A549 (cell line): ENCODE results near the gene TCF3. TPM values are rescaled to one million over a fixed set of nuclear protein-coding genes. Genes with fewer than 3 reads are reported as not detected.
A peak's percentile ranks its signal among the peaks of the same experiment; 100 is the strongest.

ENCODE experiments used
- ATAC-seq, 2 experiments: fragments of 200-7000 bp in 1 of 2; fragments of >200 bp in 1 of 2; cut with Nextera tagmentation in 1 of 2; cut with Tn5 transposase in 1 of 2; 3 replicates each; pipeline versions ENCODE4 v1.8.0 to v1.9.1; 2018 to 2020; ENCODE audit warnings: mild to moderate bottlenecking in 1 of 2, moderate library complexity in 1 of 2
- CTCF ChIA-PET: fragments of 300-600 bp; sonication (Branson Sonifier 250); formaldehyde crosslinking; extraction: SDS; loops from one replicate; lab custom pipeline; 2021; ENCODE audit warnings: antibody characterized with exemption, inconsistent platforms; lab: Yijun Ruan, JAX
- POLR2A ChIA-PET: fragments of 350-600 bp; formaldehyde crosslinking; extraction: SDS; loops from one replicate; lab custom pipeline; 2021; ENCODE audit warnings: antibody characterized with exemption, inconsistent platforms; lab: Yijun Ruan, JAX
- DNase-seq, 2 experiments: peaks; one replicate each; pipeline versions ENCODE4 v3.0.0 to v3.0.0-alpha.2; 2011 to 2016; ENCODE audit warnings: low read depth in 1 of 2, low spot score in 1 of 2
- FAIRE-seq: peaks from 2 replicates; lab custom pipeline; 2011; peaks lifted over from hg19 to GRCh38; lab: Jason Lieb, UNC
- H3K27ac ChIP-seq, 2 experiments: fragments of >200 bp; sonication (Bioruptor Twin); formaldehyde crosslinking; 3 replicates each; pipeline ENCODE4 v1.5.1; 2016 to 2017
- H3K4me1 ChIP-seq: fragments of >200 bp; sonication (Bioruptor Twin); formaldehyde crosslinking; 3 replicates; pipeline ENCODE4 v1.6.1; 2016
- H3K4me2 ChIP-seq: fragments of >200 bp; sonication (Bioruptor Twin); formaldehyde crosslinking; 3 replicates; pipeline ENCODE4 v1.6.1; 2016
- H3K4me3 ChIP-seq: fragments of >200 bp; sonication (Bioruptor Twin); formaldehyde crosslinking; 3 replicates; pipeline ENCODE4 v1.5.1; 2016
- H3K9me3 ChIP-seq: fragments of >200 bp; sonication (Bioruptor Twin); formaldehyde crosslinking; 3 replicates; pipeline ENCODE4 v1.6.1; 2016
- CBX2 ChIP-seq: fragments of 200-600 bp; sonication (generic); IDR thresholded peaks from 2 replicates; pipeline ENCODE4 v1.6.1; 2016; ENCODE audit warnings: low read depth, mild to moderate bottlenecking, borderline replicate concordance
- CEBPB ChIP-seq, 2 experiments: fragments of >200 bp in 1 of 2; sonication (Bioruptor Twin) in 1 of 2; formaldehyde crosslinking in 1 of 2; IDR thresholded peaks; 2 replicates each; pipeline ENCODE4 v1.6.1; 2012 to 2016
- EHMT2 ChIP-seq: fragments of 200-600 bp; sonication (generic); IDR thresholded peaks from 2 replicates; pipeline ENCODE4 v1.6.1; 2016; ENCODE audit warnings: antibody characterized with exemption, low read depth, mild to moderate bottlenecking, moderate library complexity
- FOXS1 ChIP-seq: fragments of 250-450 bp; sonication (Bioruptor Pico); IDR thresholded peaks from 2 replicates; pipeline ENCODE4 v1.5.0; 2020; ENCODE audit warnings: mild to moderate bottlenecking, moderate library complexity
- HDAC2 ChIP-seq: fragments of 200-600 bp; sonication (generic); IDR thresholded peaks from 2 replicates; pipeline ENCODE4 v1.6.1; 2016
- HEYL ChIP-seq: fragments of 250-450 bp; sonication (Bioruptor Pico); IDR thresholded peaks from 2 replicates; pipeline ENCODE4 v1.8.0; 2021; ENCODE audit warnings: mild to moderate bottlenecking, moderate library complexity
- HMGXB4 ChIP-seq: fragments of 250-450 bp; sonication (Bioruptor Pico); IDR thresholded peaks from 2 replicates; pipeline ENCODE4 v1.5.0; 2021; ENCODE audit warnings: mild to moderate bottlenecking, moderate library complexity, borderline replicate concordance
- HOXA7 ChIP-seq: fragments of 250-450 bp; sonication (Bioruptor Pico); IDR thresholded peaks from 2 replicates; pipeline ENCODE4 v1.5.0; 2020; ENCODE audit warnings: mild to moderate bottlenecking, moderate library complexity
- HOXB13 ChIP-seq: fragments of 250-450 bp; sonication (Bioruptor Pico); IDR thresholded peaks from 2 replicates; pipeline ENCODE4 v1.5.0; 2020; ENCODE audit warnings: low read depth, mild to moderate bottlenecking, moderate library complexity
- JUNB ChIP-seq: fragments of >200 bp; sonication (Bioruptor Twin); formaldehyde crosslinking; IDR thresholded peaks from 2 replicates; pipeline ENCODE4 v1.6.1; 2016
- KDM1A ChIP-seq: fragments of 200-600 bp; sonication (generic); IDR thresholded peaks from 2 replicates; pipeline ENCODE4 v1.6.1; 2016; ENCODE audit warnings: low read depth, mild to moderate bottlenecking
- MAFK ChIP-seq: fragments of 450-650 bp; IDR thresholded peaks from 2 replicates; pipeline ENCODE4 v1.6.1; 2014; ENCODE audit not compliant: partially characterized antibody
- MAX ChIP-seq: IDR thresholded peaks from 2 replicates; pipeline ENCODE4 v1.6.1; 2012
- MAZ ChIP-seq: fragments of 150-350 bp; IDR thresholded peaks from 2 replicates; pipeline ENCODE4 v1.6.1; 2014; ENCODE audit warnings: antibody characterized with exemption, low read depth, low read length, borderline replicate concordance
- NFE2L2 ChIP-seq: fragments of 150-350 bp; conservative IDR thresholded peaks from 2 replicates; pipeline ENCODE4 v1.6.1; 2014; ENCODE audit warnings: low read length
- NR3C1 ChIP-seq: fragments of >200 bp; sonication (Bioruptor Twin); formaldehyde crosslinking; IDR thresholded peaks from 3 replicates; pipeline ENCODE4 v1.6.1; 2017
- POLR2AphosphoS2 ChIP-seq: conservative IDR thresholded peaks from 2 replicates; pipeline ENCODE4 v1.6.1; 2012; ENCODE audit warnings: low read length, improper control_type of control experiment, inconsistent platforms
- SREBF2 ChIP-seq: fragments of 450-650 bp; IDR thresholded peaks from 2 replicates; pipeline ENCODE4 v1.6.1; 2014; ENCODE audit warnings: mild to moderate bottlenecking, moderate library complexity
- TFCP2L1 ChIP-seq: fragments of 250-450 bp; sonication (Bioruptor Pico); IDR thresholded peaks from 2 replicates; pipeline ENCODE4 v1.5.0; 2021; ENCODE audit warnings: mild to moderate bottlenecking
- TP53 ChIP-seq: fragments of 250-450 bp; sonication (Bioruptor Pico); IDR thresholded peaks from 2 replicates; pipeline ENCODE4 v1.5.0; 2021; ENCODE audit warnings: mild to moderate bottlenecking, moderate library complexity
- ZC3H11A ChIP-seq: fragments of 450-650 bp; IDR thresholded peaks from 2 replicates; pipeline ENCODE4 v1.6.1; 2014; ENCODE audit warnings: antibody characterized with exemption, mild to moderate bottlenecking
- ZSCAN20 ChIP-seq: fragments of 250-450 bp; sonication (Bioruptor Pico); IDR thresholded peaks from 2 replicates; pipeline ENCODE4 v1.8.0; 2022; ENCODE audit warnings: mild to moderate bottlenecking, moderate library complexity
- WGBS: methylation state at CpG from one replicate; pipeline ENCODE4 v1.1.6; 2017; ENCODE audit errors: missing lambda C conversion rate; 5-methylcytosine and 5-hydroxymethylcytosine counted together
- polyA plus RNA-seq, 4 experiments: library from polyadenylated mRNA; depleted of rRNA in 3 of 4; stranded (reverse); fragments of >200 nt; fragmentation: RNase III in 1 of 4; extraction: RNeasy Plus Mini Kit Qiagen cat#74134 plus additional on column Dnase treatment in 1 of 4; gene quantifications; 2 replicates in 3 of 4; 3 replicates in 1 of 4; pipeline ENCODE4 v1.2.3, GENCODE V29; 2011 to 2017
- TF ChIP-seq, protein P1 (sequence below): fragments of >200 bp; sonication (Bioruptor Twin); formaldehyde crosslinking; IDR thresholded peaks from 2 replicates; pipeline ENCODE4 v1.6.1; 2016
- TF ChIP-seq, protein P2 (sequence below): fragments of 250-450 bp; sonication (Bioruptor Pico); IDR thresholded peaks from 2 replicates; pipeline ENCODE4 v1.5.0; 2020; ENCODE audit warnings: low read depth, mild to moderate bottlenecking, moderate library complexity
- TF ChIP-seq, protein P3 (sequence below): fragments of 150-350 bp; IDR thresholded peaks from 2 replicates; pipeline ENCODE4 v1.6.1; 2014; ENCODE audit warnings: low read depth, mild to moderate bottlenecking, low read length

TCF3 gene
- polyA plus RNA-seq, 2 of the 4 experiments (the other 2 are of a cell fraction): 25.6 to 52.6 TPM

- H3K4me1 ChIP-seq: peaks cover 14% of the 10 kb centered on the region
- H3K27ac ChIP-seq: peak overlapping the region; percentile 36 to 41; a peak in 3 of 6 replicates
- DNase-seq: peak; percentile 14 to 22
- WGBS: 87% methylated on average over 11 of the region's 26 CpGs
- peak; percentile 40 to 50; a peak in 3 of 6 replicates for ATAC-seq
- peaks cover 4% of the 10 kb centered on the region; the same call in 1 of the 3 replicates for H3K9me3 ChIP-seq
- ChIA-PET POLR2A (interaction anchor here (0.6 kb wide), 1 partner anchor 326 kb away, joined by 3 read pairs; no protein-coding TSS in a partner anchor), CTCF (no interaction called here)
- H3K4me2 ChIP-seq: peak overlapping the region; percentile 40; the same call in 2 of the 3 replicates
- H3K4me3 ChIP-seq: no peak overlapping the region
- FAIRE-seq: no peak
- TF ChIP-seq, protein P1, sequence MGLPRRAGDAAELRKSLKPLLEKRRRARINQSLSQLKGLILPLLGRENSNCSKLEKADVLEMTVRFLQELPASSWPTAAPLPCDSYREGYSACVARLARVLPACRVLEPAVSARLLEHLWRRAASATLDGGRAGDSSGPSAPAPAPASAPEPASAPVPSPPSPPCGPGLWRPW: no peak
- TF ChIP-seq ZC3H11A: no peak
Measured at GRCh38 chr19:1632462-1633268, 19.8 kb downstream of the TCF3 start.

- WGBS: 94% methylated on average over 21 of the region's 31 CpGs
- POLR2A ChIA-PET: no interaction called here
Measured at GRCh38 chr19:1631557-1632100, 20.8 kb downstream of the TCF3 start.

DNA sequence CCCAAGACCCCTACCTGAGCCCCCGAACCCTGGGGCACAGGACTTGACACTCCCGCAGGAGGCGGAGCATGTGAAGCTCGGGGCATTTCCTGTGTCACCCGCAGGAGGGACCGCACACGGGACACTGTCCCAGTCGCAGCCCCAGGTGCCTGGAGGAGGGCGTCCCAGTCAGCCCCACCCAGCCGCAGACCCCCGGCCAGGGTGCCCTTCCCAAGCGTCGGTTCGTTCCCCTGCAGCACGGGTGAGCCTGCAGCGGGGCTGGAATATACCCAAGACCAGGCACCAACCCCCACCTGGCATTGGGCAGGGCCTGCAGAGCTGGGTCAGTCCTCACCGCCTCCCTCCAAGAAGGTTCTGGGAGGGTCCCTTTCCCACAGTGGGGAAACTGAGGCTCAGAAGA, 21.6 kb downstream of the TCF3 start:
- DNase-seq: no peak
- CTCF ChIA-PET: interaction anchor here (1.4 kb wide), 1 partner anchor 164 kb away, joined by 4 read pairs; no protein-coding TSS in a partner anchor
- peaks cover 4% of the 10 kb centered on the region; the same call in 1 of the 3 replicates for H3K9me3 ChIP-seq
- no peak overlapping the region for H3K4me3 ChIP-seq
- no peak for ATAC-seq
- POLR2A ChIA-PET: no interaction called here
- H3K4me1 ChIP-seq: peaks cover 14% of the 10 kb centered on the region
- H3K27ac ChIP-seq: no peak overlapping the region
- H3K4me2 ChIP-seq: no peak overlapping the region
- no peak for FAIRE-seq
- no CpG with 5 or more reads among the region's 17 CpGs for WGBS
- TF ChIP-seq CBX2 (no peak), NR3C1 (no peak), KDM1A (no peak), ZSCAN20 (no peak), CEBPB (IDR thresholded peaks at IDR 0.05) (no peak), MAFK (no peak), TP53 (no peak)

More at GRCh38 chr19:1631557-1632100, 20.8 kb downstream of the TCF3 start:
- H3K9me3 ChIP-seq: peaks cover 4% of the 10 kb centered on the region; the same call in 1 of the 3 replicates
- FAIRE-seq (no peak), ATAC-seq (peak in 1 of 2 experiments; percentile 26; a peak in 3 of 6 replicates), DNase-seq (no peak)
- H3K27ac ChIP-seq: no peak overlapping the region
- CTCF ChIA-PET: interaction anchor here (1.4 kb wide), 1 partner anchor 163 kb away, joined by 4 read pairs; no protein-coding TSS in a partner anchor
- TF ChIP-seq, protein P2, sequence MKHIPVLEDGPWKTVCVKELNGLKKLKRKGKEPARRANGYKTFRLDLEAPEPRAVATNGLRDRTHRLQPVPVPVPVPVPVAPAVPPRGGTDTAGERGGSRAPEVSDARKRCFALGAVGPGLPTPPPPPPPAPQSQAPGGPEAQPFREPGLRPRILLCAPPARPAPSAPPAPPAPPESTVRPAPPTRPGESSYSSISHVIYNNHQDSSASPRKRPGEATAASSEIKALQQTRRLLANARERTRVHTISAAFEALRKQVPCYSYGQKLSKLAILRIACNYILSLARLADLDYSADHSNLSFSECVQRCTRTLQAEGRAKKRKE: no peak
- no peak for TF ChIP-seq MAX
- TF ChIP-seq TFCP2L1 (CRISPR knock-in tag): no peak
- TF ChIP-seq, protein P3, sequence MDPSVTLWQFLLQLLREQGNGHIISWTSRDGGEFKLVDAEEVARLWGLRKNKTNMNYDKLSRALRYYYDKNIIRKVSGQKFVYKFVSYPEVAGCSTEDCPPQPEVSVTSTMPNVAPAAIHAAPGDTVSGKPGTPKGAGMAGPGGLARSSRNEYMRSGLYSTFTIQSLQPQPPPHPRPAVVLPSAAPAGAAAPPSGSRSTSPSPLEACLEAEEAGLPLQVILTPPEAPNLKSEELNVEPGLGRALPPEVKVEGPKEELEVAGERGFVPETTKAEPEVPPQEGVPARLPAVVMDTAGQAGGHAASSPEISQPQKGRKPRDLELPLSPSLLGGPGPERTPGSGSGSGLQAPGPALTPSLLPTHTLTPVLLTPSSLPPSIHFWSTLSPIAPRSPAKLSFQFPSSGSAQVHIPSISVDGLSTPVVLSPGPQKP: no peak
- TF ChIP-seq EHMT2: no peak
- TF ChIP-seq HOXB13 (CRISPR knock-in tag): no peak
- no peak for TF ChIP-seq POLR2AphosphoS2
- no peak for TF ChIP-seq JUNB
- TF ChIP-seq SREBF2: no peak
- no peak for TF ChIP-seq NFE2L2
- TF ChIP-seq HDAC2: no peak
- TF ChIP-seq FOXS1 (CRISPR knock-in tag): no peak
- TF ChIP-seq TP53: no peak
- TF ChIP-seq MAZ: no peak
- TF ChIP-seq HEYL (CRISPR knock-in tag): no peak
- no peak for TF ChIP-seq HOXA7
- TF ChIP-seq HMGXB4 (CRISPR knock-in tag): no peak
- no peak overlapping the region for H3K4me2 ChIP-seq
- H3K4me3 ChIP-seq: no peak overlapping the region
- peaks cover 14% of the 10 kb centered on the region for H3K4me1 ChIP-seq
